Measurements from ENCODE around the gene PNMA8B.

- TF ChIP-seq POLR2A (IDR thresholded peaks at IDR 0.05; ENCODE audit: low read length) (no peak), GATA1 (IDR thresholded peaks at IDR 0.05; ENCODE audit: low read depth, low read length) (no peak)
Observed at GRCh38 chr19:46513461-46514236, 18.0 kb upstream of the PNMA8B start.
